Measurements from ENCODE around the gene UBL7.

The UBL7 gene

DNA sequence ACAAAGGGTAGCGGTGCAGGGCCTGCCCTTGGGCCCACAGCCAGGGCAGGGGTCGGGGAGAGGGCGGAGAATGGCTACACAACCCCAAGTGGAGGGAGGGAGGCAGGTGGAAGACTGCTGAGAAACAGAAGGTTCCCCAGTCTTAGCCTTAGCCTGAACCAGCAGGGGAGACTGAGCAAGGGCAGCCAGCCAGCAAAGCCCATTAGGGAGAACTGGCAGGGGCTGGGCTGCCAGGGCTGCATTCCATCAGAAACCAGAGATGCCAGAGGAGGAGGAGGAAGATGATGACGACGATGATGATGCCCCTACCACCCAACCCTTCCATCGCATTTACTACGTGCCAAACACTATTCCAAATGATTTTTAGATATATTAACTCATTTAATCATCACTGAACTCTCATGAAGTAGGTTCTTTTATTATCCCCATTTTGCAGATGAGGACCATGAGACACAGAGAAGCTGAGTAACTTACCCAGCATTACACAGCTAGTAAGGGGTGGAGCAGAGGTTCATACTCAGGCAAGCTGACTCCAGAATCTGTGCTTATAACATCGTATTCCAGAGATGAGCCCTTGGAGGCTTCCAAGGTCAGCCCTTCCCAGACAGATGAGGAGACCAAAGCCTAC, 35.9 kb downstream of the UBL7 start:
- Histone ChIP-seq H3K4me1 (ENCODE audit: insufficient read depth, low read length, severe bottlenecking) (no peaks in the 10 kb centered on the region), H3K79me2 (ENCODE audit: insufficient read depth, low read length) (no peaks in the 10 kb centered on the region), H3K9me2 (ENCODE audit: low read depth, low read length) (no peaks in the 10 kb centered on the region), H2AFZ (ENCODE audit: low read length) (no peak overlapping the region), H3K27ac (ENCODE audit: low read depth, low read length, poor library complexity, severe bottlenecking) (no peak overlapping the region), H3K9me3 (ENCODE audit: low read length) (no peaks in the 10 kb centered on the region), H3K4me3 (ENCODE audit: low read depth, low read length, poor library complexity, severe bottlenecking) (no peak overlapping the region), H3K36me3 (ENCODE audit: insufficient read depth, low read length) (no peaks in the 10 kb centered on the region), H3K27me3 (ENCODE audit: insufficient read depth, low read length) (peaks cover 12% of the 10 kb centered on the region; the same call in 1 of the 2 replicates), H3F3A (ENCODE audit: insufficient read depth, low read length) (no peaks in the 10 kb centered on the region), H3K9ac (ENCODE audit: low read length) (no peak overlapping the region), H4K20me1 (ENCODE audit: insufficient read depth, low read length) (no peaks in the 10 kb centered on the region), H3K4me2 (ENCODE audit: low read length) (no peak overlapping the region)
- TF ChIP-seq, protein P1, sequence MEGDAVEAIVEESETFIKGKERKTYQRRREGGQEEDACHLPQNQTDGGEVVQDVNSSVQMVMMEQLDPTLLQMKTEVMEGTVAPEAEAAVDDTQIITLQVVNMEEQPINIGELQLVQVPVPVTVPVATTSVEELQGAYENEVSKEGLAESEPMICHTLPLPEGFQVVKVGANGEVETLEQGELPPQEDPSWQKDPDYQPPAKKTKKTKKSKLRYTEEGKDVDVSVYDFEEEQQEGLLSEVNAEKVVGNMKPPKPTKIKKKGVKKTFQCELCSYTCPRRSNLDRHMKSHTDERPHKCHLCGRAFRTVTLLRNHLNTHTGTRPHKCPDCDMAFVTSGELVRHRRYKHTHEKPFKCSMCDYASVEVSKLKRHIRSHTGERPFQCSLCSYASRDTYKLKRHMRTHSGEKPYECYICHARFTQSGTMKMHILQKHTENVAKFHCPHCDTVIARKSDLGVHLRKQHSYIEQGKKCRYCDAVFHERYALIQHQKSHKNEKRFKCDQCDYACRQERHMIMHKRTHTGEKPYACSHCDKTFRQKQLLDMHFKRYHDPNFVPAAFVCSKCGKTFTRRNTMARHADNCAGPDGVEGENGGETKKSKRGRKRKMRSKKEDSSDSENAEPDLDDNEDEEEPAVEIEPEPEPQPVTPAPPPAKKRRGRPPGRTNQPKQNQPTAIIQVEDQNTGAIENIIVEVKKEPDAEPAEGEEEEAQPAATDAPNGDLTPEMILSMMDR (IDR thresholded peaks at IDR 0.05; ENCODE audit: low read length), result no peak

DNA sequence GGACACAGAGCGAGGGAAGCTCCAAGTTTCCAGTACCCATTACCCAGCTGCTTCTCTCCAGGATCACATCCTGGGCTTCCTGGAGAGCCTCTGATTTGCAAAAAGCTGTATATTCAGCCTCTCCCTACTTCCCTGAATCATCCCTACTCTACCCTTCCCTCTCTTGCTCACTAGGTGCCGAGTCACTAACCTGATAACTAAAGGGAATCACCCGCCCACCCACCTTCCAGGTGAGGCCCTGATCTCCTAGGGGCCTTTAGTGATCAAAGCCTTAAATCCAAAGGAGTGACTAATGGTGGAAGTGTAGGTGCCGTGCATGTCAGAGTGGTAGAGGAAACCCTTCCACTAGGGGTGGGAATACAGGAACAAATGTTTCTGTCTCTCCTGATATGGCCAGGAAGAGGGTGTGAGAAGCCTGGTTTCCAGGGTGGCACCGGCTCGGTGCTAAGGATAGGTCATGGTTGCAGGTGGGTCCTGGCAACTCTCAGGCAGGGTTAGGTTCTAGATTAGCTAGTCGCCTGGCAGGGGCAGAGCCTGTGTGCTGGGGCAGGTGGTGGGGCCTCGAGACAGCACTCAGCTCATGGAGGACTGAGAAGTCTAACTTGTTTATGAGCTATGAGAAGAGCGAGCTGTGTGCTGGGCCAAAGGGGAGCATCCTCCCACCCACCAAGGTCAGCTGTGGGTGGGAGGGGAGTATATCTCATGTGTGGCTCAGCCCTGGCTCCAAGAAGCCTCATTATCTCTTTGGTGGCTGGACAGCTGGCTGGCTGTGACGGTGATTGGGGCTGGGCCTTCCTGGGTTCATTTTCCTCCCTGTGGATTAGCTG, 37.3 kb downstream of the UBL7 start:
- H3K9me2 ChIP-seq (ENCODE audit: low read depth, low read length), result no peaks in the 10 kb centered on the region
- no peaks in the 10 kb centered on the region for H3K4me1 ChIP-seq (ENCODE audit: insufficient read depth, low read length, severe bottlenecking)
- no peaks in the 10 kb centered on the region for H3K9me3 ChIP-seq (ENCODE audit: low read length)
- no peaks in the 10 kb centered on the region for H3F3A ChIP-seq (ENCODE audit: insufficient read depth, low read length)
- no peak overlapping the region for H3K9ac ChIP-seq (ENCODE audit: low read length)
- no peaks in the 10 kb centered on the region for H4K20me1 ChIP-seq (ENCODE audit: insufficient read depth, low read length)
- no peak overlapping the region for H3K4me2 ChIP-seq (ENCODE audit: low read length)
- no peak overlapping the region for H3K4me3 ChIP-seq (ENCODE audit: low read depth, low read length, poor library complexity, severe bottlenecking)
- no peak overlapping the region for H2AFZ ChIP-seq (ENCODE audit: low read length)
- H3K27me3 ChIP-seq (ENCODE audit: insufficient read depth, low read length), result peaks cover 12% of the 10 kb centered on the region; the same call in 1 of the 2 replicates
- no peaks in the 10 kb centered on the region for H3K79me2 ChIP-seq (ENCODE audit: insufficient read depth, low read length)
- H3K36me3 ChIP-seq (ENCODE audit: insufficient read depth, low read length), result no peaks in the 10 kb centered on the region
- no peak for TF ChIP-seq EZH2 (IDR thresholded peaks at IDR 0.05; ENCODE audit: borderline replicate concordance, low read length)
- TF ChIP-seq, protein P1 (IDR thresholded peaks at IDR 0.05; ENCODE audit: low read length), result no peak
- H3K27ac ChIP-seq (ENCODE audit: low read depth, low read length, poor library complexity, severe bottlenecking), result no peak overlapping the region

DNA sequence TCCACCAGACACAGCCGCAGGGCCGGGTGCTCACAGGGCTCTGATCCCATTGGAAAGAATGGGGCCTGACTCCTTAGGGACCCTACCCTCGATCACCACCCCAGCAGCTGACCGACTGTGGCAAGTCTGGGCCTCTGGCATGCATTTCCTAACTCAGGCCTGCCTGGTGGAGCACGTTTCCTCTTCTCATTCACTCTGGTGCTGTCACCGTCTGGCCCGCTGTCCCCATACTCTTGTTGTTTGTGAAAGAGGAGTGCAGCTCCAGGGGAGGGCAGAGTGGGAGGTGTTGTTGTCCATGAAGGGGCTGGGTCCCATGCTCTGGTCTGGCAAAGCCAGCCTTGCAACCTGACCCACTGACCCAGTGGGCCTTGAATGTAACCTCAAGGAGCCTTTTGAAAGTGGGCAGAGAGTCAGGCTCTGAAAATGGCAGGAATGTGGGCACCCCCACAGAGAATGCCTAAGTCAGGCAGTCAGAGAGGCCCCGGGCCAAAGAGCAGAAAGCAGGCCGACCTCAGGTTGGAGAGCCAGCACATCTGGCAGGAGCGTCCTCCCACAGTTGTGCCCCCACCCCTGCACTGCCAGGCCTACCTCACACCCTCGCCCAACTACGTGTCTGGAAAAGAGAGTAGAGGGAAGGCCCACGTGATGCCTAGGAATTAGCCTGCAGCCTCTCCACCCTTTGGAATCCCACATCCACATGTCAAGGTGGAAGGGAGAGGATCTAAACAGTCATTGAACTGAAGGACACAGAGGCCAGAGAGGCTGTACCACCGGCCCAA, 38.1 kb downstream of the UBL7 start:
- Histone ChIP-seq H4K20me1 (ENCODE audit: insufficient read depth, low read length) (no peaks in the 10 kb centered on the region), H2AFZ (ENCODE audit: low read length) (no peak overlapping the region), H3K9ac (ENCODE audit: low read length) (no peak overlapping the region), H3K9me3 (ENCODE audit: low read length) (no peaks in the 10 kb centered on the region), H3K4me2 (ENCODE audit: low read length) (no peak overlapping the region), H3K27me3 (ENCODE audit: insufficient read depth, low read length) (peaks cover 12% of the 10 kb centered on the region; the same call in 1 of the 2 replicates), H3K27ac (ENCODE audit: low read depth, low read length, poor library complexity, severe bottlenecking) (no peak overlapping the region), H3K79me2 (ENCODE audit: insufficient read depth, low read length) (no peaks in the 10 kb centered on the region), H3F3A (ENCODE audit: insufficient read depth, low read length) (no peaks in the 10 kb centered on the region), H3K36me3 (ENCODE audit: insufficient read depth, low read length) (no peaks in the 10 kb centered on the region), H3K4me3 (ENCODE audit: low read depth, low read length, poor library complexity, severe bottlenecking) (no peak overlapping the region), H3K4me1 (ENCODE audit: insufficient read depth, low read length, severe bottlenecking) (no peaks in the 10 kb centered on the region), H3K9me2 (ENCODE audit: low read depth, low read length) (no peaks in the 10 kb centered on the region)
- no peak for TF ChIP-seq EZH2 (IDR thresholded peaks at IDR 0.05; ENCODE audit: borderline replicate concordance, low read length)
- TF ChIP-seq, protein P1 (IDR thresholded peaks at IDR 0.05; ENCODE audit: low read length), result no peak

Measured in OCI-LY1 (cell line).